H1 (cell line): ENCODE results near the gene LDHAL6A. TPM values are rescaled to one million over a fixed set of nuclear protein-coding genes. Genes with fewer than 3 reads are reported as not detected.
"Not testable (repeated sequence)": the region's sequence is repeated elsewhere in the genome, so short reads cannot be mapped to it uniquely, and the experiment has no call there.

Experiments used
- CTCF ChIA-PET: fragments of 300-600 bp; sonication (Branson Sonifier 250); formaldehyde crosslinking; loops from one replicate; lab custom pipeline; 2021; ENCODE audit not compliant: partially characterized antibody; lab: Charles Lee
- POLR2A ChIA-PET: fragments of 300-600 bp; sonication (Branson Sonifier 250); formaldehyde crosslinking; loops from one replicate; lab custom pipeline; 2021; ENCODE audit warnings: inconsistent platforms; ENCODE audit not compliant: partially characterized antibody; lab: Charles Lee
- DNase-seq, 2 experiments: peaks; one replicate each; pipeline versions ENCODE4 v3.0.0 to v3.0.0-alpha.2; 2010 to 2022; ENCODE audit warnings: low spot score in 2 of 2, low read depth in 1 of 2, mixed read lengths in 1 of 2
- FAIRE-seq: peaks from 2 replicates; lab custom pipeline; 2011; peaks lifted over from hg19 to GRCh38; lab: Jason Lieb, UNC
- H2AFZ ChIP-seq: 2 replicates; pipeline ENCODE4 v1.8.1; 2012; ENCODE audit warnings: low read length, inconsistent platforms
- H2AK5ac ChIP-seq: 2 replicates; pipeline ENCODE4 v1.6.1; 2013; ENCODE audit warnings: low read depth, low read length
- H2BK120ac ChIP-seq: replicated peaks from 2 replicates; pipeline ENCODE3; 2013; ENCODE audit warnings: low read depth, low read length, inconsistent platforms
- H2BK12ac ChIP-seq: 2 replicates; pipeline ENCODE4 v1.6.1; 2013; ENCODE audit warnings: low read depth, low read length
- H2BK15ac ChIP-seq: 2 replicates; pipeline ENCODE4 v1.6.1; 2013; ENCODE audit warnings: low read length
- H2BK20ac ChIP-seq: 2 replicates; pipeline ENCODE4 v1.6.1; 2013; ENCODE audit warnings: low read length
- H2BK5ac ChIP-seq: 2 replicates; pipeline ENCODE4 v1.6.1; 2013; ENCODE audit warnings: low read depth, low read length
- H3K14ac ChIP-seq: 2 replicates; pipeline ENCODE4 v1.6.1; 2013; ENCODE audit warnings: inconsistent platforms; ENCODE audit not compliant: insufficient read length
- H3K18ac ChIP-seq: 2 replicates; pipeline ENCODE4 v1.6.1; 2013; ENCODE audit warnings: low read length; ENCODE audit errors: extremely low read depth
- H3K23ac ChIP-seq: 2 replicates; pipeline ENCODE4 v1.6.1; 2013; ENCODE audit warnings: inconsistent platforms; ENCODE audit not compliant: insufficient read length
- H3K23me2 ChIP-seq: 2 replicates; pipeline ENCODE4 v1.6.1; 2013; ENCODE audit warnings: low read depth, low read length
- H3K27ac ChIP-seq: 2 replicates; pipeline ENCODE4 v1.6.1; 2011; ENCODE audit warnings: low read depth, low read length, inconsistent platforms
- H3K27me3 ChIP-seq, 4 experiments: replicated peaks in 1 of 4; 1 replicate in 1 of 4; 2 replicates in 3 of 4; pipeline versions ENCODE4 v1.6.1 to v1.8.1; 2011 to 2013; ENCODE audit warnings: low read length in 3 of 4, mild to moderate bottlenecking in 3 of 4, inconsistent platforms in 2 of 4, mixed read lengths in 2 of 4, moderate library complexity in 1 of 4; ENCODE audit not compliant: control insufficient read depth in 3 of 4, insufficient read depth in 3 of 4; ENCODE audit errors: extremely low read depth in 1 of 4
- H3K36me3 ChIP-seq, 4 experiments: 2 replicates each; pipeline versions ENCODE4 v1.6.1 to v1.8.1; 2011 to 2013; ENCODE audit warnings: mild to moderate bottlenecking in 4 of 4, low read length in 3 of 4, moderate library complexity in 2 of 4, control low read depth in 1 of 4, inconsistent platforms in 1 of 4; ENCODE audit not compliant: insufficient read depth in 4 of 4, control insufficient read depth in 2 of 4
- H3K4ac ChIP-seq: replicated peaks from 2 replicates; pipeline ENCODE3; 2013; ENCODE audit warnings: low read length, low read depth, mixed read lengths, inconsistent platforms; ENCODE audit not compliant: insufficient read length
- H3K4me1 ChIP-seq, 4 experiments: replicated peaks in 1 of 4; 1 replicate in 1 of 4; 2 replicates in 3 of 4; pipeline versions ENCODE4 v1.6.1 to v1.8.1; 2011 to 2013; ENCODE audit warnings: low read length in 3 of 4, inconsistent platforms in 2 of 4, mixed read lengths in 1 of 4; ENCODE audit not compliant: insufficient read depth in 4 of 4, control insufficient read depth in 3 of 4
- H3K4me2 ChIP-seq, 2 experiments: 2 replicates each; pipeline versions ENCODE4 v1.6.1 to v1.8.1; 2011 to 2013; ENCODE audit warnings: low read depth in 2 of 2, low read length in 2 of 2, control low read depth in 1 of 2, inconsistent platforms in 1 of 2, mild to moderate bottlenecking in 1 of 2; ENCODE audit not compliant: insufficient read depth in 1 of 2
- H3K4me3 ChIP-seq, 4 experiments: fragments of 200-600, 300-600 bp in 1 of 4; sonication (generic), shearing (Covaris generic), sonication (Bioruptor Twin) in 1 of 4; 2 replicates each; pipeline versions ENCODE4 v1.5.1 to v1.8.1; 2011 to 2016; ENCODE audit warnings: low read length in 4 of 4, low read depth in 3 of 4, control low read depth in 2 of 4, inconsistent platforms in 2 of 4, mild to moderate bottlenecking in 2 of 4, mixed read lengths in 1 of 4, moderate library complexity in 1 of 4; ENCODE audit not compliant: insufficient read depth in 2 of 4; ENCODE audit errors: extremely low read depth in 1 of 4
- H3K56ac ChIP-seq: replicated peaks from 2 replicates; pipeline ENCODE3; 2013; ENCODE audit warnings: low read depth, mild to moderate bottlenecking, mixed read lengths, low read length, inconsistent platforms; ENCODE audit not compliant: insufficient read length
- H3K79me1 ChIP-seq: 2 replicates; pipeline ENCODE4 v1.6.1; 2013; ENCODE audit warnings: low read depth, low read length, control low read depth
- H3K79me2 ChIP-seq, 2 experiments: 2 replicates each; pipeline versions ENCODE4 v1.6.1 to v1.8.1; 2012 to 2013; ENCODE audit warnings: low read length in 2 of 2, mild to moderate bottlenecking in 2 of 2, inconsistent platforms in 1 of 2; ENCODE audit not compliant: insufficient read depth in 2 of 2, control insufficient read depth in 1 of 2
- H3K9ac ChIP-seq, 4 experiments: replicated peaks in 1 of 4; 1 replicate in 1 of 4; 2 replicates in 3 of 4; pipeline versions ENCODE4 v1.6.1 to v1.8.1; 2011 to 2013; ENCODE audit warnings: low read depth in 3 of 4, low read length in 3 of 4, control low read depth in 2 of 4, mild to moderate bottlenecking in 2 of 4, moderate library complexity in 2 of 4, inconsistent platforms in 1 of 4; ENCODE audit errors: extremely low read depth in 1 of 4
- H3K9me3 ChIP-seq, 2 experiments: 2 replicates each; pipeline versions ENCODE4 v1.6.1 to v1.8.1; 2012 to 2013; ENCODE audit warnings: mild to moderate bottlenecking in 2 of 2, moderate library complexity in 2 of 2, control low read depth in 1 of 2, inconsistent platforms in 1 of 2, low read depth in 1 of 2, low read length in 1 of 2, mixed read lengths in 1 of 2; ENCODE audit not compliant: insufficient read depth in 2 of 2
- H4K20me1 ChIP-seq, 2 experiments: replicated peaks in 1 of 2; 2 replicates each; pipeline versions ENCODE3 to v1.8.1; 2011 to 2013; ENCODE audit warnings: inconsistent platforms in 2 of 2, low read length in 2 of 2, mild to moderate bottlenecking in 1 of 2; ENCODE audit not compliant: insufficient read depth in 2 of 2, control insufficient read depth in 1 of 2
- H4K5ac ChIP-seq: 2 replicates; pipeline ENCODE4 v1.6.1; 2013; ENCODE audit warnings: low read length, low read depth, mixed read lengths, inconsistent platforms; ENCODE audit not compliant: insufficient read length
- H4K8ac ChIP-seq: 2 replicates; pipeline ENCODE4 v1.8.0; 2013; ENCODE audit warnings: mild to moderate bottlenecking, moderate library complexity, low read length, inconsistent platforms; ENCODE audit not compliant: insufficient read depth; ENCODE audit errors: extremely low read depth
- H4K91ac ChIP-seq: replicated peaks from 2 replicates; pipeline ENCODE3; 2013; ENCODE audit warnings: low read length, mixed read lengths, inconsistent platforms; ENCODE audit not compliant: insufficient read length
- WGBS, 2 experiments: shearing (Covaris generic) in 1 of 2; methylation state at CpG; one replicate each; pipeline versions ENCODE4 v1.1.6 to v1.1.7; 2013 to 2015; ENCODE audit warnings: low lambda C conversion rate in 2 of 2, mixed read lengths in 2 of 2, inconsistent platforms in 1 of 2, low coverage in 1 of 2, missing lambda C conversion rate in 1 of 2; ENCODE audit not compliant: insufficient replicate concordance in 2 of 2, insufficient coverage in 1 of 2, insufficient read length in 1 of 2; ENCODE audit errors: extremely low coverage in 1 of 2, missing lambda C conversion rate in 1 of 2; 5-methylcytosine and 5-hydroxymethylcytosine counted together
- polyA plus RNA-seq, 7 experiments: library from polyadenylated mRNA; depleted of rRNA in 3 of 7; stranded (reverse) in 5 of 7; unstranded in 2 of 7; fragments of >200 nt in 5 of 7; fragments of 200-250 nt in 2 of 7; gene quantifications; 1 replicate in 5 of 7; 2 replicates in 1 of 7; 4 replicates in 1 of 7; pipeline versions ENCODE4 v1.2.1 to v1.2.3, GENCODE V29; 2011 to 2013; ENCODE audit warnings: missing spikeins in 2 of 7, mixed read lengths in 2 of 7
- total RNA-seq: library from RNA; stranded (reverse); fragmentation: NEBNext Ultra II Directional; extraction: Animal tissue kit (Norgen Biotek cat#: 25700); gene quantifications from 2 replicates; pipeline ENCODE4 v1.2.1, GENCODE V29; 2021

LDHAL6A gene
- total and polyA plus RNA-seq, 2 of the 8 experiments (the other 6 are each of a cell fraction or from before 2014, with no cell fraction given): not detected

DNA sequence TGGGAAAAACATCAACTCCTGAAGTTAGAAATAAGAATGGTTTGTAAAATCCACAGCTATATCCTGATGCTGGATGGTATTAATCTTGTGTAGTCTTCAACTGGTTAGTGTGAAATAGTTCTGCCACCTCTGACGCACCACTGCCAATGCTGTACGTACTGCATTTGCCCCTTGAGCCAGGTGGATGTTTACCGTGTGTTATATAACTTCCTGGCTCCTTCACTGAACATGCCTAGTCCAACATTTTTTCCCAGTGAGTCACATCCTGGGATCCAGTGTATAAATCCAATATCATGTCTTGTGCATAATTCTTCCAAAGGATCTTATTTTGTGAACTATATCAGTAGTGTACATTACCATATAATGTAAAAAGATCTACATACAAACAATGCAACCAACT, 48.3 kb upstream of the LDHAL6A start:
- not testable (repeated sequence) for H3K27me3 ChIP-seq, H3K56ac ChIP-seq, H2BK12ac ChIP-seq, H3K9me3 ChIP-seq, H3K9ac ChIP-seq, H3K23ac ChIP-seq, H3K14ac ChIP-seq, FAIRE-seq, H3K79me1 ChIP-seq, H2BK20ac ChIP-seq, DNase-seq, H3K79me2 ChIP-seq, H2AFZ ChIP-seq, H4K5ac ChIP-seq, H2BK120ac ChIP-seq, H3K27ac ChIP-seq, H3K23me2 ChIP-seq, H2BK5ac ChIP-seq, H3K4me1 ChIP-seq, H4K91ac ChIP-seq, H2BK15ac ChIP-seq, H4K20me1 ChIP-seq, H4K8ac ChIP-seq, H3K18ac ChIP-seq, H3K4me3 ChIP-seq, H3K4me2 ChIP-seq, H2AK5ac ChIP-seq, H3K4ac ChIP-seq
- POLR2A ChIA-PET: interaction anchor here (0.6 to 1.9 kb wide), 2 partner anchors 12 to 104 kb away, joined by 3 to 4 read pairs; partner anchors contain the start of gene LDHA
- CTCF ChIA-PET: interaction anchor here (2.2 kb wide), 1 partner anchor 9 kb away, joined by 9 read pairs; no protein-coding TSS in a partner anchor
- 90% methylated on average over 3 of the region's 3 CpGs; no CpG with 5 or more reads in 1 of the 2 experiments for WGBS, 2 experiments
- H3K36me3 ChIP-seq: peaks cover 7 to 58% (median 37%) of the 10 kb centered on the region in 4 experiments
